K562 (cell line): ENCODE data around the gene KCP. TPM values are rescaled to one million over a fixed set of nuclear protein-coding genes. Genes with fewer than 3 reads are reported as not detected.

Experiments used
- CREB3 ChIP-seq: fragments of 450-650 bp; conservative IDR thresholded peaks from 2 replicates; pipeline ENCODE4 v1.6.1; 2016; ENCODE audit warnings: missing genetic modification characterization, low read depth, mild to moderate bottlenecking, missing compliant biosample characterization, moderate library complexity
- CTBP1 ChIP-seq: fragments of 450-650 bp; IDR thresholded peaks from 2 replicates; pipeline ENCODE4 v1.6.1; 2016; ENCODE audit warnings: borderline replicate concordance
- E2F3 ChIP-seq: fragments of 250-450 bp; sonication (Bioruptor Pico); IDR thresholded peaks from 2 replicates; pipeline ENCODE4 v1.4.0; 2020; ENCODE audit warnings: mild to moderate bottlenecking
- IRF9 ChIP-seq: fragments of 450-650 bp; IDR thresholded peaks from 2 replicates; pipeline ENCODE4 v1.6.1; 2016; ENCODE audit warnings: missing biosample characterization, missing genetic modification characterization
- JUND ChIP-seq, 2 experiments: IDR thresholded peaks; 2 replicates in 1 of 2; 3 replicates in 1 of 2; pipeline ENCODE4 v1.6.1; 2011; ENCODE audit warnings: borderline replicate concordance in 2 of 2, low read depth in 2 of 2, low read length in 2 of 2, improper control_type of control experiment in 1 of 2, missing biosample characterization in 1 of 2, missing genetic modification characterization in 1 of 2, missing genetic modification reagents in 1 of 2
- LARP7 ChIP-seq: fragments of 450-650 bp; IDR thresholded peaks from 2 replicates; pipeline ENCODE4 v1.6.1; 2016
- LCOR ChIP-seq: sonication (generic); formaldehyde crosslinking; IDR thresholded peaks from 2 replicates; pipeline ENCODE4 v1.8.0; 2022; ENCODE audit warnings: mild to moderate bottlenecking, missing genetic modification reagents
- MTA3 ChIP-seq: fragments of 450-650 bp; formaldehyde crosslinking; IDR thresholded peaks from 2 replicates; pipeline ENCODE4 v1.6.1; 2017; ENCODE audit warnings: mild to moderate bottlenecking, borderline replicate concordance
- NCOA2 ChIP-seq, 2 experiments: fragments of 450-650 bp; IDR thresholded peaks; 2 replicates each; pipeline ENCODE4 v1.6.1; 2018; ENCODE audit warnings: mild to moderate bottlenecking in 2 of 2, moderate library complexity in 1 of 2; ENCODE audit not compliant: partially characterized antibody in 2 of 2
- NFXL1 ChIP-seq: fragments of 450-650 bp; formaldehyde crosslinking; IDR thresholded peaks from 2 replicates; pipeline ENCODE4 v1.4.0; 2021; ENCODE audit warnings: mild to moderate bottlenecking
- PRPF4 ChIP-seq: fragments of 200-400 bp; formaldehyde crosslinking; IDR thresholded peaks from one replicate; pipeline ENCODE4 v1.6.1; 2017; ENCODE audit warnings: low read length, low read depth, mild to moderate bottlenecking; ENCODE audit not compliant: insufficient read depth, poor library complexity, severe bottlenecking
- RBFOX2 ChIP-seq: fragments of 200-400 bp; formaldehyde crosslinking; IDR thresholded peaks from 2 replicates; pipeline ENCODE4 v1.6.1; 2017; ENCODE audit warnings: low read depth, mild to moderate bottlenecking, low read length, moderate library complexity
- RBM15 ChIP-seq: fragments of 200-400 bp; formaldehyde crosslinking; IDR thresholded peaks from 2 replicates; pipeline ENCODE4 v1.6.1; 2018; ENCODE audit warnings: mild to moderate bottlenecking, low read length, moderate library complexity; ENCODE audit not compliant: insufficient read depth
- RBM39 ChIP-seq: fragments of 200-400 bp; formaldehyde crosslinking; optimal IDR thresholded peaks from 2 replicates; pipeline ENCODE3; 2018; ENCODE audit warnings: low read depth, low read length
- RNF2 ChIP-seq: sonication (generic); IDR thresholded peaks from 2 replicates; pipeline ENCODE4 v1.6.1; 2016
- SREBF1 ChIP-seq: fragments of 150-350 bp; IDR thresholded peaks from 2 replicates; pipeline ENCODE4 v1.6.1; 2014; ENCODE audit warnings: antibody characterized with exemption, low read depth, low read length, borderline replicate concordance
- SRF ChIP-seq, 2 experiments: fragments of 250-450, 450-650 bp in 1 of 2; sonication (Bioruptor Pico) in 1 of 2; sonication (generic) in 1 of 2; formaldehyde crosslinking; IDR thresholded peaks; 2 replicates each; pipeline versions ENCODE4 v1.5.0 to v1.5.1; 2020 to 2022; ENCODE audit warnings: mild to moderate bottlenecking in 1 of 2, missing genetic modification reagents in 1 of 2
- SRSF3 ChIP-seq: fragments of 200-400 bp; formaldehyde crosslinking; IDR thresholded peaks from 2 replicates; pipeline ENCODE4 v1.6.1; 2016; ENCODE audit warnings: mild to moderate bottlenecking, low read length, moderate library complexity; ENCODE audit not compliant: insufficient read depth
- TCF3 ChIP-seq: sonication (generic); formaldehyde crosslinking; IDR thresholded peaks from 2 replicates; pipeline ENCODE4 v1.4.0; 2020; ENCODE audit warnings: mild to moderate bottlenecking, missing genetic modification reagents
- YY1 ChIP-seq, 3 experiments: IDR thresholded peaks; 2 replicates each; pipeline ENCODE4 v1.6.1; 2011; ENCODE audit warnings: low read length in 2 of 3, mild to moderate bottlenecking in 2 of 3, moderate library complexity in 2 of 3, borderline replicate concordance in 1 of 3, control low read depth in 1 of 3, low read depth in 1 of 3; ENCODE audit not compliant: insufficient read depth in 3 of 3, insufficient replicate concordance in 2 of 3, control insufficient read depth in 1 of 3, insufficient read length in 1 of 3; ENCODE audit errors: extremely low read depth in 1 of 3
- ZNF639 ChIP-seq, 2 experiments: fragments of 200-800 bp in 1 of 2; sonication (Bioruptor generic) in 1 of 2; sonication (generic) in 1 of 2; formaldehyde crosslinking in 1 of 2; IDR thresholded peaks in 1 of 2; conservative IDR thresholded peaks in 1 of 2; 2 replicates each; pipeline versions ENCODE4 v1.5.0 to v1.6.1; 2016 to 2020; ENCODE audit warnings: missing compliant biosample characterization in 1 of 2, missing genetic modification characterization in 1 of 2, missing genetic modification reagents in 1 of 2
- polyA plus RNA-seq, 8 experiments: library from polyadenylated mRNA; depleted of rRNA in 4 of 8; stranded (reverse) in 5 of 8; unstranded in 3 of 8; fragments of >200 nt; fragmentation: Nextera tagmentation in 2 of 8; fragmentation: Illumina TruSeq in 1 of 8; extraction: Ambion mirVana in 2 of 8; extraction: Trizol in 1 of 8; gene quantifications; 2 replicates each; pipeline versions ENCODE4 v1.2.1 to v1.2.3, GENCODE V29; 2011 to 2014; ENCODE audit warnings: inconsistent platforms in 1 of 8, missing spikeins in 1 of 8
- total RNA-seq, 7 experiments: library from RNA; depleted of rRNA in 6 of 7; stranded (reverse); fragments of >200 nt in 6 of 7; fragmentation: Illumina TruSeq in 2 of 7; extraction: Trizol in 2 of 7; gene quantifications; 2 replicates each; pipeline versions ENCODE4 v1.2.1 to v1.2.3, GENCODE V29; 2011 to 2021; ENCODE audit warnings: low replicate concordance in 1 of 7

KCP gene
- total and polyA plus RNA-seq, 9 of the 15 experiments (the other 6 are each of a cell fraction or from before 2014, with no cell fraction given): 0.06 to 0.17 (median 0.12) TPM; not detected in 3

GRCh38 chr7:128827248-128827958, 83.1 kb downstream of the KCP start (continued):
- TF ChIP-seq ZNF639 (CRISPR knock-in tag; conservative IDR thresholded peaks at IDR 0.05 in 1 of 2, IDR thresholded peaks at IDR 0.05 in 1 of 2) (no peak), CREB3 (tag) (no peak), E2F3 (CRISPR knock-in tag) (peak; percentile 65; the same call in 1 of the 2 replicates), NFXL1 (CRISPR knock-in tag) (0 out of 2 replicates have a peak, but pooled peaks have one; percentile 58), CTBP1 (peak; percentile 95), SRSF3 (peak; percentile 30; the same call in 1 of the 2 replicates), IRF9 (0 out of 2 replicates have a peak, but pooled peaks have one; percentile 10), LARP7 (no peak), YY1 (IDR thresholded peaks at IDR 0.05; ENCODE audit: borderline replicate concordance in 1 of 3, control insufficient read depth in 1 of 3, extremely low read depth in 1 of 3, insufficient read depth in 3 of 3, insufficient read length in 1 of 3, insufficient replicate concordance in 2 of 3, low read depth in 1 of 3, low read length in 2 of 3) (peak in 1 of 3 experiments; percentile 26), JUND (IDR thresholded peaks at IDR 0.05; ENCODE audit: borderline replicate concordance, low read depth, low read length) (peak; percentile 92), JUND (tag; IDR thresholded peaks at IDR 0.05; ENCODE audit: borderline replicate concordance, low read depth, low read length) (peak; percentile 84; the same call in 1 of the 3 replicates), SREBF1 (peak; percentile 36; the same call in 1 of the 2 replicates), TCF3 (CRISPR knock-in tag) (peak; percentile 95), RBM15 (no peak), NCOA2 (IDR thresholded peaks at IDR 0.05; ENCODE audit: partially characterized antibody in 2 of 2) (no peak), PRPF4 (no peak), LCOR (CRISPR knock-in tag) (0 out of 2 replicates have a peak, but pooled peaks have one; percentile 48), SRF (CRISPR knock-in tag; IDR thresholded peaks at IDR 0.05) (peak in 1 of 2 experiments; percentile 72; a peak in 2 of 4 replicates), RNF2 (peak; percentile 69; the same call in 1 of the 2 replicates), MTA3 (0 out of 2 replicates have a peak, but pooled peaks have one; percentile 89), RBM39 (peak; percentile 23), RBFOX2 (peak; percentile 92)
